HG03159 (cell line): ENCODE results near the gene NBPF26.
"Not testable (repeated sequence)": the region's sequence is repeated elsewhere in the genome, so short reads cannot be mapped to it uniquely, and the experiment has no call there.

Source experiments
- ATAC-seq: cut with Tn5 transposase; IDR thresholded peaks from one replicate; pipeline ENCODE4 v1.9.1; 2021; ENCODE audit warnings: mild to moderate bottlenecking, moderate library complexity; ENCODE audit not compliant: unreplicated experiment

The NBPF26 gene

DNA sequence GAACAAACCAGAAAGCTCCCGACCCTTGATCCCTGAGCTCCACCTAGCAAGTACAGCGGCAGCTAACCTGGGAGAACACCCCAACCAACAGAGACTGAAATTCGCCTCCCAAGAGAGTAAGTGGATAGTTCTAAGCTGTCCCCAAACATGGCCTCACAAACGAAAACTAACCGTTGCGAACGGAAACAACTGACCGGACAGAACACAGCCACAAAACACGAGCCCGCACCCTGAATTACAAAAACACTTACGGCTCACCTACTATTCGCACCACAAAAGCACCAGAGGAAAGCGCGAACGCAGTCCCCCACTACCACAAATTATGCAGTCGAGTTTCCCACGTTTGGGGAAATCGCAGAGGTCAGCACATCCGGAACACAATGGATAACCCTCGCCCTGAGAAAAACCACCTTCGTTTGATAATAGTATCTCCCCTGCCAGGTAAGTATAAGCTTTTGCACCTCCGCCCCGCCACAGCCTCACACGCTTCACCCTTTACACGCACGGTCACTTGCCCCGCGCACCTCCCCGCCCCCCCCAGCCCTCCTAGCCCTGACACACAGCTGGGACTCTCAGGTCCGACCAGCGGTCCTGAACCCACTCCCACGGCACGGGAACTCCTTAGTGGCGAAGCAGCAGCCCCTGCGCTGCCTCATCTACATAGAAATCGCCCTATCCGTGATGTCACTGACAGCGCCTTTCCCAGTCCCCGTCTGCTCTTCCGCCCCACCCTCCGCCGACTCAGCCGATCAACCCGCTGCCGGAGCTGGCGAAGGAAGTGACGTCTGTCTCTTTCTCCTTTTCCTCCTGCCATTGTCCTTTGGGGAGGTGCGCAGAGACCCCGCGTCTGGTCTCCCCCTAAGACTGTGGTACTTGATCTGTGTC, 127.0 kb downstream of the NBPF26 start:
- peak; percentile 79 for ATAC-seq

DNA sequence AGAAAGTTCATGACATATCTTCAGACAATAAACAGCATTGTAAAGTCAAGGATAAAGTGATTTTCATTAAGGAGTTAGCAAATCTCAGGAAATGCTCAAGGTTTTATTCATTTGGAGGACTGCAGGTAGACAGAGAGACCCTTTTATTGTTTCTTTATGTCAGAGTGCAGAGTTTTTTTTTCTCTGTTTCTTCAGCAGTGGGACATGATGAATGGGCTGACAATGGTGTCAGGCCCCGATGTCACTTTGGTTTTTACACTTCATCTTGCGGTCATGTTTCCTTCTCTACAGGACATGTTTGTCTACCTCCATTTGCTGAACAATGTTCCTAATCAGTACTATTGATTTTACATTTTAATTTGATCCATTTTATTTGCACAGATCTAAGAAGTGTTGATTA, 134.4 kb downstream of the NBPF26 start:
- ATAC-seq, result not testable (repeated sequence)

DNA sequence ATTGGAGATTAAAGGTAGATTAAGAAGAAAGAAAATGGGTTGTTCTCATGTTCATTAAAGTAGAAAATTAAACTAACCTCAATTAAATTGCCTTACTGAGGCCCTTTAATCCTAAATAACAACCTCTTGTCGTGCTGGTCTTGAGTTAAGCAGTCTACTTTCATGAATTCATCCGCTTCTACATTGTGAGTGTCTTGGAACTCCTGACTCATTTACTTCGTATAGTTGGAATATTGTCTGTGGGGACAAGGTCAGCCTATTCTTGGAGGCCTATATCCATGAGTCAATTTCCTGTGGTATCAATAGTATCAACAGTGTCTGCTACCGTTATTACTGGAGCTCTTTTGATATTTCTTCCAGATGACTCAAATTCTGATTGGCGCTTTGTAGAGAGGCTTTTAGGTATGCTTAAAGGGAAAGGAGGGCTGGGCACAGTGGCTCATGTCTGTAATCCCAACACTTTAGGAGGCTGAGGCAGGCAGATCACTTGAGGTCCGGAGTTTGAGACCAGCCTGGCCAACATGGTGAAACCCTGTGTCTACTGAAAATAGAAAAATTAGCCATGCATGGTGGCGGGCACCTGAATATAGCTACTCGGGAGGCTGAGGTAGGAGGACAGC, 136.0 kb downstream of the NBPF26 start:
- ATAC-seq, result not testable (repeated sequence)

DNA sequence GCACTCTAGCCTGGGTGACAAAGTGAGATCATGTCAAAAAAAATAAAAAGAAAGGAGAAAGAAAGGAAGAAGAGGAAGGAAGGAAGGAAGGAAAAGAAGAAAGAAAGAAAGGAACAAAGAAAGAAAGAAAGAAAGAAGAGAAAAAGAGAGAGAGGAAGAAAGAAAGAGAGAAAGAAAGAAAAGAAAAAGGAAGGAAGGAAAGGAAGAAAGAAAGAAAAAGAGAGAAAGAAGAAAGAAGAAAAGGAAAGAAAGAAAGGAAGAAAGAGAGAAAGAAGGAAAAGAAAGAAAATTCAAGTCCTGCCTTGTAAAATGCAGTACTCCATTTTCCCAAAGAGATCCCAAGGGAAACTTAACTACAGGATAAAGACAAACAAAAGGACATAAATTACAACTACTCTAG, 154.5 kb downstream of the NBPF26 start:
- ATAC-seq, result not testable (repeated sequence)

DNA sequence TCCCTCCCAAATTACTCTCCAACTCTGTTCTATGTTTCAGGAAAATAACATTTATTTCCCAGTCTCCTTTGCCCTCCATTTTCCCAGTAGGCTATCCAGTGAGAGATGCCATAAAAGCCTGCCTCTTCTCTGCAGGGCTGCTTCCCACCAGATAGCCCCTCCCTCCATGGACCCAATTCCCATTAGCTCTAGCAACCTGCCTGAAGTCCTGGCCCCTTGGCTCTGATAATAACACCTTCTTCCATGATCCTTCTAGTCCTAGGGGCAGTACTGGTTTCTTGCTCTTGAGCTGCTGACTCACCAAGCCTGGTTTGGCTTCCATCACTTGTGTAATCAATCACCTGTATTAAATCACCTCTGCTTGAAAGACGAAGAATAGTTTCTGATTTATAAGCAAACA, 156.3 kb downstream of the NBPF26 start:
- ATAC-seq, result not testable (repeated sequence)

DNA sequence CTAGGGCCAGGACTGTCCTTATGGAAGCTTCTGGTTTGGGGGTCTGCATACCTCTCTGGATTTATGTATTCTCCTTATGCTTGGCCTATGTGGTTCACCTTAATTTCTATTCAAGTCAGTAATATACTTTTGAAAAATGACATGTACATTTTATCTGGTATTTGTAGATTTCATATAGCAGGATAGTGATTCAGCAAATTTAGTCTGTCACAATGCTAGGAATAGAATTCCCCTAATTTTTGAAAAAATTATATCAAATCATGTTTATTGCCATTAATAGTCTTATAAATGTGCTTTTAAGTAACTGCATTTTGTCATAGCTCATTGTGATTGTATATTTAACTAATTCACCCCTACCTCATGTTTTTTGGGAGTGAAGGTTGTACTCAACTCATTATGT, 158.2 kb downstream of the NBPF26 start:
- ATAC-seq, result not testable (repeated sequence)
